ENCODE data around the gene GNAT1.

DNA sequence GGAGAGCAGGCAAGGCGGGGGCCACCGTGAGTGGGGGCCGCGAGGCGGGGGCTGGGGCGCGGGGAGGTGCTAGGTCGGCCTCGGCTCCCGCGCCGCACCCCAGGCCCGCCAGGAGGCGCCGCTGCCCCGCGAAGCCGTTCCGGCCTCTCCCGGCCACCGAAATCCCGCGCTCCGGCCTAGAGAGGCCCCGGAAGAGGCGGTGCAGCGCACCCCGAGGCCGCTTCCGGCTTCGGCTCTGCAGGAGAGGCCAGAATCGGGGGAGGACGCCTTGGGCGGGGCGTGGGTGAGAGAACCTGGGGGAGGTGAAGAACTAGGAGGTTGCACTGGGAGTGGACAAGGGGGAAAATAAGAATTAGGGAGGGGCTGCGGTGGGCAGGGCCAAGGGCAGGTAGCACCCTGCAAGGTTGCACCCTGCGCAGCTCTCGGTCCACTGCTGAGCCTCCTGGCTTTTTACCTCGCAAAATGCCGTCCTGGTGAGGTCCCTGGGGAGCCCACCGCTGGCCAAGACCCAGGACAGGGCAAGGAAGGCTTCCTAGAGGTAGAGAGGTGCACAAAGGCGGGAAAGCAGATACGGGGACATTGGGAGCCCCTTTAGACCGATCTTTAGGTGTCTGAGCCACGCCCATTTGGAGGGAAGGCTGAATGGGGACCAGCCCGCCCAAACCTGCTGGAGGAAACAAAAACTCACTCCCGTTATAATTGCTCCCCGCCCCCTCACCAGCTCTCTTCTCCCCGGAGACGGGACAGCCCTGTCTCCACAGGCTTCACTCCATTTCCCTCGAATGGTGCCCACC lies 36.2 kb downstream of the GNAT1 start:
- TF ChIP-seq PPARA (CRISPR knock-in tag; IDR thresholded peaks at IDR 0.05; ENCODE audit: borderline replicate concordance) (no peak), ZNF8 (CRISPR knock-in tag; IDR thresholded peaks at IDR 0.05) (no peak), TCF4 (CRISPR knock-in tag; IDR thresholded peaks at IDR 0.05; ENCODE audit: borderline replicate concordance) (no peak), ISL1 (CRISPR knock-in tag; IDR thresholded peaks at IDR 0.05) (no peak)
- TF ChIP-seq, protein P1, sequence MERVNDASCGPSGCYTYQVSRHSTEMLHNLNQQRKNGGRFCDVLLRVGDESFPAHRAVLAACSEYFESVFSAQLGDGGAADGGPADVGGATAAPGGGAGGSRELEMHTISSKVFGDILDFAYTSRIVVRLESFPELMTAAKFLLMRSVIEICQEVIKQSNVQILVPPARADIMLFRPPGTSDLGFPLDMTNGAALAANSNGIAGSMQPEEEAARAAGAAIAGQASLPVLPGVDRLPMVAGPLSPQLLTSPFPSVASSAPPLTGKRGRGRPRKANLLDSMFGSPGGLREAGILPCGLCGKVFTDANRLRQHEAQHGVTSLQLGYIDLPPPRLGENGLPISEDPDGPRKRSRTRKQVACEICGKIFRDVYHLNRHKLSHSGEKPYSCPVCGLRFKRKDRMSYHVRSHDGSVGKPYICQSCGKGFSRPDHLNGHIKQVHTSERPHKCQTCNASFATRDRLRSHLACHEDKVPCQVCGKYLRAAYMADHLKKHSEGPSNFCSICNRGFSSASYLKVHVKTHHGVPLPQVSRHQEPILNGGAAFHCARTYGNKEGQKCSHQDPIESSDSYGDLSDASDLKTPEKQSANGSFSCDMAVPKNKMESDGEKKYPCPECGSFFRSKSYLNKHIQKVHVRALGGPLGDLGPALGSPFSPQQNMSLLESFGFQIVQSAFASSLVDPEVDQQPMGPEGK (CRISPR knock-in tag; IDR thresholded peaks at IDR 0.05; ENCODE audit: borderline replicate concordance) = no peak

Data from SK-N-SH treated with all-trans-retinoic acid at 6 μM for 48 hours (cell line).